Tibial nerve (tissue), 4 donors: ENCODE results near the gene REEP5. TPM values are rescaled to one million over a fixed set of nuclear protein-coding genes. Genes with fewer than 3 reads are reported as not detected.

Experiments used
- DNase-seq, 2 donors: peaks; one replicate each; pipeline ENCODE4 v3.0.0-alpha.2; 2019; ENCODE audit warnings: low spot score in 2 of 2
- H3K27ac ChIP-seq, 4 donors: fragments of 200-600 bp; sonication (generic) in 3 of 4; one replicate each; pipeline ENCODE4 v1.5.1; 2017 to 2019; ENCODE audit warnings: mild to moderate bottlenecking in 1 of 4
- H3K27me3 ChIP-seq, 2 donors: fragments of 200-600 bp; sonication (generic) in 1 of 2; one replicate each; pipeline versions ENCODE4 v1.5.1 to v1.6.0; 2017 to 2019
- H3K36me3 ChIP-seq, 3 donors: fragments of 200-600 bp; sonication (generic); one replicate each; pipeline ENCODE4 v1.5.1; 2018 to 2019
- H3K4me1 ChIP-seq, 4 donors: fragments of 200-600 bp; sonication (generic) in 3 of 4; one replicate each; pipeline ENCODE4 v1.5.1; 2017 to 2019
- H3K4me3 ChIP-seq, 4 donors: fragments of 200-600 bp; sonication (generic) in 3 of 4; one replicate each; pipeline ENCODE4 v1.5.1; 2017 to 2019; ENCODE audit warnings: mild to moderate bottlenecking in 1 of 4, moderate library complexity in 1 of 4
- H3K9me3 ChIP-seq, 4 donors: fragments of 200-600 bp; sonication (generic) in 3 of 4; one replicate each; pipeline ENCODE4 v1.5.1; 2017 to 2019
- EP300 ChIP-seq, 2 donors: sonication (generic); formaldehyde crosslinking; IDR thresholded peaks; one replicate each; pipeline ENCODE4 v1.6.1; 2017; ENCODE audit warnings: antibody characterized with exemption in 2 of 2, mild to moderate bottlenecking in 1 of 2
- POLR2A ChIP-seq, 2 donors: fragments of 450-650 bp; IDR thresholded peaks; one replicate each; pipeline ENCODE4 v1.6.1; 2017; ENCODE audit warnings: antibody characterized with exemption in 2 of 2, mild to moderate bottlenecking in 2 of 2, moderate library complexity in 2 of 2
- WGBS, 2 donors: methylation state at CpG; one replicate each; pipeline ENCODE4 v1.1.5; 2018; 5-methylcytosine and 5-hydroxymethylcytosine counted together
- total RNA-seq, 4 donors: library from RNA; depleted of rRNA; stranded (reverse); fragments of >200 nt; gene quantifications; one replicate each; pipeline ENCODE4 v1.1.0, GENCODE V29; 2016
- TF ChIP-seq, protein P1 (sequence below), 5 experiments: fragments of 200-600 bp in 3 of 5; fragments of 450-650 bp in 2 of 5; sonication (generic) in 3 of 5; IDR thresholded peaks; one replicate each; pipeline ENCODE4 v1.5.1; 2016 to 2019; ENCODE audit warnings: antibody characterized with exemption in 5 of 5, mild to moderate bottlenecking in 3 of 5, moderate library complexity in 2 of 5

REEP5 gene
- total RNA-seq, 4 donors from 2014 or later, result 81.9 to 101 (median 94.6) TPM

DNA sequence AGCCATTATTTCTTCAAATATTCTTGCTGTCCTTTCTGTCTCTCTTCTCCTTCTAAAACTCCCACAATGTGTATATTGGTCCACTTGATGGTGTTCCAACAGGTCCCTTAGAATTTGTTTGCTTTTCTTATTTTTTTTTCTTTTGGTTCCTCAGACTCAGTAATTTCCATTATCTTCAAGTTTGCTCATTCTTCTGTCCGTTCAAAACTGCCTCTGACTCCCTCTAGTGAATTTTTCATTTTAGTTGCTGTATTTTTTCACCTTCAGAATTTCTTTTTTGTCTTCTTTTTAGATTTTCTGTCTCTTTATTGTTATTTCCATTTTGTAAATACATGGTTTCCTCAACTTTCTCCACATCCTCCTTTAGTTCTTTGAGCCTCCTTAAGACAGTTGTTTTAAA is 67.4 kb downstream of the REEP5 start:
- H3K4me1 ChIP-seq, result no peaks in the 10 kb centered on the region
- H3K27me3 ChIP-seq, result no peaks in the 10 kb centered on the region
- no peak overlapping the region for H3K4me3 ChIP-seq
- TF ChIP-seq, protein P1, sequence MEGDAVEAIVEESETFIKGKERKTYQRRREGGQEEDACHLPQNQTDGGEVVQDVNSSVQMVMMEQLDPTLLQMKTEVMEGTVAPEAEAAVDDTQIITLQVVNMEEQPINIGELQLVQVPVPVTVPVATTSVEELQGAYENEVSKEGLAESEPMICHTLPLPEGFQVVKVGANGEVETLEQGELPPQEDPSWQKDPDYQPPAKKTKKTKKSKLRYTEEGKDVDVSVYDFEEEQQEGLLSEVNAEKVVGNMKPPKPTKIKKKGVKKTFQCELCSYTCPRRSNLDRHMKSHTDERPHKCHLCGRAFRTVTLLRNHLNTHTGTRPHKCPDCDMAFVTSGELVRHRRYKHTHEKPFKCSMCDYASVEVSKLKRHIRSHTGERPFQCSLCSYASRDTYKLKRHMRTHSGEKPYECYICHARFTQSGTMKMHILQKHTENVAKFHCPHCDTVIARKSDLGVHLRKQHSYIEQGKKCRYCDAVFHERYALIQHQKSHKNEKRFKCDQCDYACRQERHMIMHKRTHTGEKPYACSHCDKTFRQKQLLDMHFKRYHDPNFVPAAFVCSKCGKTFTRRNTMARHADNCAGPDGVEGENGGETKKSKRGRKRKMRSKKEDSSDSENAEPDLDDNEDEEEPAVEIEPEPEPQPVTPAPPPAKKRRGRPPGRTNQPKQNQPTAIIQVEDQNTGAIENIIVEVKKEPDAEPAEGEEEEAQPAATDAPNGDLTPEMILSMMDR (IDR thresholded peaks at IDR 0.05), result no peak
- no peak for TF ChIP-seq POLR2A (IDR thresholded peaks at IDR 0.05)
- TF ChIP-seq EP300 (IDR thresholded peaks at IDR 0.05), result no peak
- DNase-seq, result no peak
- 58 to 63% methylated on average over 1 of the region's 1 CpG for WGBS, 2 donors
- H3K36me3 ChIP-seq, result no peaks in the 10 kb centered on the region
- no peaks in the 10 kb centered on the region for H3K9me3 ChIP-seq
- no peak overlapping the region for H3K27ac ChIP-seq

DNA sequence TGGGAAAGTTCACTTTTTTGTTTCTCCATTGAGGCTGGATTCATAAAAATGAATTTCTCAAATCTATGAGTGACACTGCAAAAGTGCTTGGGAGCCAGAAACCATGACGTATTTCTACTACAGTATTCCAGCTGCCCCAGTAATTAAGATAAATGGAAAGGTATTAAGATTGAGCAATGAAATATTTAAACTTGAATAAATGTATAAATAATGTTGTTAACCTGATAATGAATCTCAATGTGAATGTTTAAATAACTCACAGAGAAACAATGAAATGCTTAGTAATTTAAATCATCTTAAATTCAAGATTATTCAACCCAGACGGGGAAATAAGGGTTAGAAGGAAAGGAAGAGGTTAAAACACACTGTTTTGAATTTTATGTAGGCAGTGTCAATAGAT is 72.1 kb downstream of the REEP5 start:
- TF ChIP-seq, protein P1 (IDR thresholded peaks at IDR 0.05), result no peak
- no peak for TF ChIP-seq POLR2A (IDR thresholded peaks at IDR 0.05)
- TF ChIP-seq EP300 (IDR thresholded peaks at IDR 0.05), result no peak
- 69 to 70% methylated on average over 2 of the region's 2 CpGs for WGBS, 2 donors
- no peaks in the 10 kb centered on the region for H3K9me3 ChIP-seq
- H3K27me3 ChIP-seq, result no peaks in the 10 kb centered on the region
- H3K36me3 ChIP-seq, result no peaks in the 10 kb centered on the region
- no peak for DNase-seq
- H3K4me1 ChIP-seq, result peaks cover 0 to 7% (median 0%) of the 10 kb centered on the region in 4 donors
- H3K27ac ChIP-seq, result no peak overlapping the region
- no peak overlapping the region for H3K4me3 ChIP-seq

DNA sequence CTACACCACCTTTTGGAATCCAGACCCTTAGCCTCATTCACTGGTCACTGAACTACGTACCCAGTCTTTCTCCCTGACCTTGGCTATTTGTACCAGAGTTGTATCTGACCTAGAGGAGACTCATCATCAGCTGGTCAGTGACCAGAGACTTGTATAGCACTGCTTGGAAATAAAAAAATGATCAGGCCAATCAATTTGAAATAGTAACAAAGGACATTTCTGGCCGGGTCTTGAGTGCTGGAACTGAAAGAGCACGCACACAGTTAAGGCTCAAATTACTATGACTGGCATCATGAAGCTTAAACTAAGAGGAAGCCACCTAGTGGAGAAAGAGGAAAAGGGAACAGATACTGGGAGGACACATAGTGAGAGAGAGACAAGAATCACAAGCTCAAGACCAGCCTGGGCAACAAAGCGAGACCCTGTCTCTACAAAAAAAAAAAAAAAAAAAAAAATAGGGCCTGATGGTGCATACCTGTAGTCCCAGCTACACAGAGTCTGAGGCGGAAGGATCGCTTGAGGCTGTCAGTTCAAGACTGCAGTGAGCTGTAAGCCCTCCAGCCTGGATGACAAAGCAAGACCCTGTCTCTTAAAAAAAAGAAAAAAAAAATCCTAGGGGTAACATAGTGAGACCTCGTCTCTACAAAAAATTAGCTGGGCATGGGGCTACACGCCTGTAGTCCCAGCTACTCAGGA is 73.8 kb downstream of the REEP5 start:
- H3K36me3 ChIP-seq, result no peaks in the 10 kb centered on the region
- peak overlapping the region in 1 of 4 donors; percentile 43 for H3K27ac ChIP-seq
- H3K4me1 ChIP-seq, result peaks cover 0 to 7% (median 0%) of the 10 kb centered on the region in 4 donors
- TF ChIP-seq POLR2A (IDR thresholded peaks at IDR 0.05) (no peak), EP300 (IDR thresholded peaks at IDR 0.05) (no peak)
- TF ChIP-seq, protein P1 (IDR thresholded peaks at IDR 0.05), result peak; percentile 41 to 57 (median 53)
- no peaks in the 10 kb centered on the region for H3K27me3 ChIP-seq
- H3K9me3 ChIP-seq, result no peaks in the 10 kb centered on the region
- peak in 1 of 2 donors; percentile 15 for DNase-seq
- H3K4me3 ChIP-seq, result no peak overlapping the region
- WGBS, 2 donors, result 43 to 50% methylated on average over 8 of the region's 8 CpGs

DNA sequence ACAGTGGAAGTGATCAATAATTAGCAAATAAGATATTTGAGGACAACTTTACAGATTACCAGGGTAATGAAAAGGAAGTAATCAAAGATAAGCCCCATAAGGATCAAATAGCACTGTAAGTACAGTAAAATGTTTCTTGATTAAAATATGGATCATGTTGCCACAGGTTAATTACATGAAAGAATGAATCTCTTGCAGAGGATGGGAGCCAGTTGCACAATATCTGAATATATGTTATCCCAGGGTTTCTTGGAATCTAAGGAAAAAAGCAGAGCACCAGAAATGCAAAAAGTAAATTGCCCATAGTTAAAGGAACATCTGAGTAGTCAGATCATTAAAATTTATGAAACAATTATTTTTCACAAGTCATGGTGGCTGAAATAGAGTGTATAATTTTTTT is 74.7 kb downstream of the REEP5 start:
- Histone ChIP-seq H3K4me1 (peaks cover 0 to 7% (median 0%) of the 10 kb centered on the region in 4 donors), H3K36me3 (no peaks in the 10 kb centered on the region), H3K4me3 (no peak overlapping the region), H3K27ac (no peak overlapping the region), H3K9me3 (no peaks in the 10 kb centered on the region), H3K27me3 (no peaks in the 10 kb centered on the region)
- TF ChIP-seq, protein P1 (IDR thresholded peaks at IDR 0.05), result no peak
- TF ChIP-seq EP300 (IDR thresholded peaks at IDR 0.05) (no peak), POLR2A (IDR thresholded peaks at IDR 0.05) (no peak)
- DNase-seq, result no peak

DNA sequence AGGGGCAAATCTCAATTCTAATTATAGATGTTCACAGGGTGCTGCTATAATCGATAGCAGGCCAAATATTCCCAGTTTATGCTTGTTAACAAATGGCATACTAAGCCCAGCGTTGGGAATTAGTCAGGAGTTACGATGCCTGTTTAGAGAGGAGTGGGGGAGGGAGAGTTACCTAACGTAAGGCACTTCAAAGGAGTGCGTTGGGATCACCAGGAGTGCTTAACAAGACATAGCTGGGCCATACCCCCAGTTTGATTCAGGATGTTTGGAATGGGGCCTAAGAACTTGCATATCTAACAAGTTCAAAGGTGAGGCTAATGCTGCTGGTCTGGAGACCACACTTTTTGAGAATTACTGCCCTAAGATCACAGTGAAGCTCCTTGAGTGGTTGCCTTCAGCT is 75.5 kb downstream of the REEP5 start:
- no peak for DNase-seq
- TF ChIP-seq, protein P1 (IDR thresholded peaks at IDR 0.05), result no peak
- no peaks in the 10 kb centered on the region for H3K27me3 ChIP-seq
- H3K4me1 ChIP-seq, result peaks cover 0 to 7% (median 0%) of the 10 kb centered on the region in 4 donors
- no peaks in the 10 kb centered on the region for H3K36me3 ChIP-seq
- no peaks in the 10 kb centered on the region for H3K9me3 ChIP-seq
- H3K27ac ChIP-seq, result no peak overlapping the region
- H3K4me3 ChIP-seq, result no peak overlapping the region
- 70 to 85% methylated on average over 5 of the region's 5 CpGs for WGBS, 2 donors
